ENCODE data around the gene HHATL. TPM values are rescaled to one million over a fixed set of nuclear protein-coding genes. Genes with fewer than 3 reads are reported as not detected.

Gene HHATL
- total RNA-seq, 1 experiment from 2014 or later: not detected

GRCh38 chr3:42689421-42690014 is 13.1 kb downstream of the HHATL start:
- Histone ChIP-seq H3K27me3 (replicated peaks; ENCODE audit: control insufficient read depth, insufficient read depth, low read length) (no peaks in the 10 kb centered on the region), H3K9me3 (no peaks in the 10 kb centered on the region), H3K4me3 (ENCODE audit: low read depth, low read length) (no peak overlapping the region), H3K4me1 (no peaks in the 10 kb centered on the region), H3K36me3 (ENCODE audit: control insufficient read depth, insufficient read depth, low read length) (no peaks in the 10 kb centered on the region)
- intact Hi-C loops (cut with micrococcal nuclease; ENCODE audit: unreplicated experiment): no loop called here
- DNase-seq: no peak
- Mint-ChIP-seq H3K4me3 (ENCODE audit: unreplicated experiment) (no peak overlapping the region), H3K9me3 (ENCODE audit: unreplicated experiment) (no peaks in the 10 kb centered on the region), H3K27me3 (ENCODE audit: insufficient read depth, unreplicated experiment) (peaks cover 7% of the 10 kb centered on the region), H3K4me1 (ENCODE audit: low read depth, unreplicated experiment) (no peaks in the 10 kb centered on the region), H3K27ac (ENCODE audit: unreplicated experiment) (no peak overlapping the region), H3K36me3 (ENCODE audit: insufficient read depth, unreplicated experiment) (no peaks in the 10 kb centered on the region)
- TF ChIP-seq, protein P1, sequence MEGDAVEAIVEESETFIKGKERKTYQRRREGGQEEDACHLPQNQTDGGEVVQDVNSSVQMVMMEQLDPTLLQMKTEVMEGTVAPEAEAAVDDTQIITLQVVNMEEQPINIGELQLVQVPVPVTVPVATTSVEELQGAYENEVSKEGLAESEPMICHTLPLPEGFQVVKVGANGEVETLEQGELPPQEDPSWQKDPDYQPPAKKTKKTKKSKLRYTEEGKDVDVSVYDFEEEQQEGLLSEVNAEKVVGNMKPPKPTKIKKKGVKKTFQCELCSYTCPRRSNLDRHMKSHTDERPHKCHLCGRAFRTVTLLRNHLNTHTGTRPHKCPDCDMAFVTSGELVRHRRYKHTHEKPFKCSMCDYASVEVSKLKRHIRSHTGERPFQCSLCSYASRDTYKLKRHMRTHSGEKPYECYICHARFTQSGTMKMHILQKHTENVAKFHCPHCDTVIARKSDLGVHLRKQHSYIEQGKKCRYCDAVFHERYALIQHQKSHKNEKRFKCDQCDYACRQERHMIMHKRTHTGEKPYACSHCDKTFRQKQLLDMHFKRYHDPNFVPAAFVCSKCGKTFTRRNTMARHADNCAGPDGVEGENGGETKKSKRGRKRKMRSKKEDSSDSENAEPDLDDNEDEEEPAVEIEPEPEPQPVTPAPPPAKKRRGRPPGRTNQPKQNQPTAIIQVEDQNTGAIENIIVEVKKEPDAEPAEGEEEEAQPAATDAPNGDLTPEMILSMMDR (IDR thresholded peaks at IDR 0.05; ENCODE audit: insufficient read depth in 1 of 2, low read depth in 1 of 2, low read length in 1 of 2, severe bottlenecking in 1 of 2, unreplicated experiment in 1 of 2): no peak
- ChIA-PET CTCF (no interaction called here), POLR2A (no interaction called here)
- BruUV-seq (replicated peaks): no TSS peak

- no peaks in the 10 kb centered on the region for H3K9me3 Mint-ChIP-seq (ENCODE audit: unreplicated experiment)
- intact Hi-C loops (cut with micrococcal nuclease; ENCODE audit: unreplicated experiment): no loop called here
- TF ChIP-seq, protein P1 (IDR thresholded peaks at IDR 0.05; ENCODE audit: insufficient read depth in 1 of 2, low read depth in 1 of 2, low read length in 1 of 2, severe bottlenecking in 1 of 2, unreplicated experiment in 1 of 2): no peak
- ChIA-PET POLR2A (no interaction called here), CTCF (no interaction called here)
- H3K36me3 Mint-ChIP-seq (ENCODE audit: insufficient read depth, unreplicated experiment): no peaks in the 10 kb centered on the region
- DNase-seq: peak in 1 of 2 experiments; percentile 25
- Histone ChIP-seq H3K4me1 (no peaks in the 10 kb centered on the region), H3K27me3 (replicated peaks; ENCODE audit: control insufficient read depth, insufficient read depth, low read length) (no peaks in the 10 kb centered on the region), H3K4me3 (ENCODE audit: low read depth, low read length) (no peak overlapping the region), H3K9me3 (no peaks in the 10 kb centered on the region), H3K36me3 (ENCODE audit: control insufficient read depth, insufficient read depth, low read length) (no peaks in the 10 kb centered on the region)
- no peak overlapping the region for H3K4me3 Mint-ChIP-seq (ENCODE audit: unreplicated experiment)
- H3K27me3 Mint-ChIP-seq (ENCODE audit: insufficient read depth, unreplicated experiment): peaks cover 7% of the 10 kb centered on the region
- H3K4me1 Mint-ChIP-seq (ENCODE audit: low read depth, unreplicated experiment): no peaks in the 10 kb centered on the region
- no peak overlapping the region for H3K27ac Mint-ChIP-seq (ENCODE audit: unreplicated experiment)
- BruUV-seq (replicated peaks): no TSS peak
Observed at GRCh38 chr3:42688487-42689420, 13.8 kb downstream of the HHATL start.

GRCh38 chr3:42688016-42688415 is 14.6 kb downstream of the HHATL start:
- BruUV-seq (replicated peaks): no TSS peak
- DNase-seq: peak in 1 of 2 experiments; percentile 19
- POLR2A ChIA-PET: no interaction called here
- Histone ChIP-seq H3K36me3 (ENCODE audit: control insufficient read depth, insufficient read depth, low read length) (no peaks in the 10 kb centered on the region), H3K9me3 (no peaks in the 10 kb centered on the region), H3K4me3 (ENCODE audit: low read depth, low read length) (no peak overlapping the region), H3K4me1 (no peaks in the 10 kb centered on the region), H3K27me3 (replicated peaks; ENCODE audit: control insufficient read depth, insufficient read depth, low read length) (no peaks in the 10 kb centered on the region)
- no peak overlapping the region for H3K4me3 Mint-ChIP-seq (ENCODE audit: unreplicated experiment)
- no peak overlapping the region for H3K27ac Mint-ChIP-seq (ENCODE audit: unreplicated experiment)
- CTCF ChIA-PET: no interaction called here
- intact Hi-C loops (cut with micrococcal nuclease; ENCODE audit: unreplicated experiment): no loop called here
- TF ChIP-seq, protein P1 (IDR thresholded peaks at IDR 0.05; ENCODE audit: insufficient read depth in 1 of 2, low read depth in 1 of 2, low read length in 1 of 2, severe bottlenecking in 1 of 2, unreplicated experiment in 1 of 2): no peak
- peaks cover 7% of the 10 kb centered on the region for H3K27me3 Mint-ChIP-seq (ENCODE audit: insufficient read depth, unreplicated experiment)
- H3K36me3 Mint-ChIP-seq (ENCODE audit: insufficient read depth, unreplicated experiment): no peaks in the 10 kb centered on the region
- H3K4me1 Mint-ChIP-seq (ENCODE audit: low read depth, unreplicated experiment): no peaks in the 10 kb centered on the region
- H3K9me3 Mint-ChIP-seq (ENCODE audit: unreplicated experiment): no peaks in the 10 kb centered on the region

Measured in Caco-2 (cell line).